GM18526 (cell line): ENCODE data around the gene UBE2L3.
"Not testable (repeated sequence)": the region's sequence is repeated elsewhere in the genome, so short reads cannot be mapped to it uniquely, and the experiment has no call there.

ENCODE experiments used
- POLR2A ChIP-seq: IDR thresholded peaks from 3 replicates; pipeline ENCODE4 v1.6.1; 2011; ENCODE audit not compliant: insufficient read length; ENCODE audit errors: extremely low read depth

Gene UBE2L3

DNA sequence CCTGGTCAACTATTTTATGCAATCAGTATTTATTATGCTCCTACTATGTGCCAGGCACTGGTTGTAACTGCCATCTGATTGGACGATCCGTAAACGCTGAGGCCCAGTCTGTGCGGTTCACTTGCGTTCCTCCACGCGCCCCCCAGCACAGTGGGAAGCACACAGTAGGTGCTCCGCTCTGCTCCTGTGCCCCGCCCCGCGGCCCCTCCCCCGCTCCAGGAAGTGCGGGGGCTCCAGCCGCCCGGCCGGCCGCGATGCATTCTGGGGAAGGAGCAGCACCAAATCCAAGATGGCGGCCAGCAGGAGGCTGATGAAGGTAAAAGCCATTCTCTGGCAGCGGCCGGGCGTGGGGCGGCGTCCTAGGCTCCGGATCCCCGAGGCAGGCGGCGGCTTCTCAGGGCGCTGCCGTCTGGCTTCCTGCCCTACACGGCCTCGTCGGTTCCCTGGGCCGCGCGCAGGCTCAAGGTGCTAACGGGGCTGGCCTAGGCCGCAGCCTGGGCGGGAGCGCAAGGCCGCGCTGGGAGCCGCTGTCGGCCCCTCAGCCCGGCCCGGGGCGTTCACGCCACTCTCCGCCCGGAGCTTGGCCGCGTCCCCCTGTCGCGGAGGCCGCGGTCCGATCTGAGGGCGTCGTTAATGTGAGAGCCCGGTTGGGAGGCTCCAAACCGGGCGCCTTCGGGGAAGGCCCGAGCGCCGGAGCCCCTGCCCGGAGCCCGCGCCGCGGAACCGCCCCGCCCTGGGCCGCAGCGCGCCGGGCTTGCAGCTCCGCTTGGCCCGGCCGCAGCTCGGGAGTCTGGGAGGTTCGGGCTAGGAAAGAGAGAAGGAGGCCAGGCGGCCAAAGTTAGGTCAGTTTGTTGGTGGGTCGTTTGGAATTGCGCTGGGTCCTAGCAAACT, at the start of gene UBE2L3:
Gene UBE2L3 (plus strand): TSS at position 259 of the 891 bp plus-strand sequence. CDS start 31 bp downstream, at position 290.
- peak; percentile 80 for TF ChIP-seq POLR2A

DNA sequence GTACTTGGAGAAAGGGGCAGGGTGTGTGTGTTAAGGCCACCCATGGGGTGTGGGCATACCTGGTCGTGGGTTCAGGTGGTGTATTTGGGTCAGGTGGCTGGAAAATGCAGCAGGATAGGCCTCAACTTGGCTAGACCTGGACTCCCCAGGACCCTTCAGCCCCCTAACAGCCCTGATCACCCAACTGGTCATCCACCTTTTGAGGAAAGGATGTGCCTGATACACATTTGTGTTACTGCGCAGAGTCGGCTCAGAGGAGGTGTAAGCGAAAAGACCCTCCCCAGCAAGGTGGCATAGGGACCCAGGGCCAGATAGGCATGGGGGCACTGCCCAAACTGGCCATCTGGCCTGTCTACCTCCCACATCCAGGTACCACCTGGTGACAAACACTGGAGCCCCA, 16.2 kb upstream of the UBE2L3 start, which contains the start of gene RIMBP3C:
Gene RIMBP3C (minus strand): TSS at position 101 of the 400 bp plus-strand sequence. CDS start 485 bp downstream, outside the sequence.
- not testable (repeated sequence) for TF ChIP-seq POLR2A

DNA sequence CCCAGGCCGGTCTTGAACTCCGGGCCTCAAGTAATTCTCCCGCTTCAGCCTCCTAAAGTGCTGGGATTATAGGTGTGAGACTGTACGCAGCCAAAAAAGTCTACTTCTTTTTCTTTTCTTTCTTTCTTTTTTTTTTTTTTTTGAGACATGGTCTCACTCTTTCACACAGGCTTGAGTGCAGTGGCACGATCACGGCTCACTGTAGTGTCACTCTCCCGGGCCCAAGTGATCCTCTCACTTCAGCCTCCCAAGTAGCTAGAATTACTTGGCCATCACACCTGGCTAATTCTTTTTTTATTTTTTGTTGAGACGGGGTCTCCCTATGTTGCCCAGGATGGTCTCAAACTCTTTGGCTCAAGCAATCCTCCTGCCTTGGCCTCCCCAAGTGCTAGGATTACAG, 3.6 kb upstream of the UBE2L3 start:
- TF ChIP-seq POLR2A: no peak

DNA sequence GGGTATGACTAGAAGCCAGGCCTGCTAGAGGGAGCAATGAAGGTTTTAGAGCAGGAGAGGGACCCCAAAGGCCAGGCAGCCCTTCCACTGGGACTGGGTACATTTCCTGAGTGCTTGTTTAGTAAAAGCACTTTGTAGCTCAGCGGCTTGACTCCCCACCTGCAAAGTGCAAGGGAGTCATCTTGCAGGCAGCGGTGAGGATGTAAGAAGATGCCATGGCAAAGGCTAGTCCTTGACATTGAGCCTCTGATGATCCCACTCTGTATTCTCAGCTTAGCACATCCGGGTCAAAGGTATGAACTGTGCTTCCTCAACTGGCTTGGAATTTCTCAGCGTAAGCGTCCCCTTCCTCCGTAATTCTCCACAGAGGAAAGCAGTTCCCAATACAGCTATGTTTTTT, 3.1 kb upstream of the UBE2L3 start:
- no peak for TF ChIP-seq POLR2A

DNA sequence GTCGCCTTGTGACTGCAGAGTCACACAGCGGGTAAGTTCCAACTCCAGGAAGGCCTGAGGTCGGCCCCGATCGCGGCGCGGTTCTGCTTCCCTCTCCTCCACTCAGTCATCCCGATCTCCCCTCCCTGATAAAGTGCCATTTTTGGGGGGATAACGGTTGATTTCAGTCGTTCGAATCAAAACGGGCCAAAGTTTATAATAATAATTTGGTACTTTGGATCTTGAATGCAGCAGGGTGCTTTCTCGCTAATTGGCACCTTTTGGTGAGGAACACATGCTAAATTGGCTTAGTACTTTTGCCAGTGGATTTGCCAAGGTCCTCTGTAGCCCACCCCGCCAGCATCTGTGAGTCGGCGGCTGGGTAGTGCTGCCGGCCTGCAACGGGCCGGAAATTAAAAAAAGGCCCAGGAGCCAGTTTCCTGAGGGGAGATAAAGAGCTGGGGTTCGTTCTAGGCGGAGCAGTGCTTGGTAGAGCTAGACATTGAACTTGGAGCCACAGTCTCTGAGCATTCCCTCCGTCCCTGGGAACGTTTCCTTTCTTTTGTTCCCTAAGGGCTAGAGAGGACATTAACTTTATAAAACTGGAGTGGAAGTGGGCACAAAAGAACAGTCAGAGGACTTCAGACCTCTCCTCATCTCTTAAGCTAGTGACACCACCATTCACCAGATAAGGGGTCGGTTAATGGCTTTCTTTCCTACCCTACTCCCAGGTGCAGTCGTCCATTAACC, 997 bp downstream of the UBE2L3 start:
- TF ChIP-seq POLR2A: no peak

DNA sequence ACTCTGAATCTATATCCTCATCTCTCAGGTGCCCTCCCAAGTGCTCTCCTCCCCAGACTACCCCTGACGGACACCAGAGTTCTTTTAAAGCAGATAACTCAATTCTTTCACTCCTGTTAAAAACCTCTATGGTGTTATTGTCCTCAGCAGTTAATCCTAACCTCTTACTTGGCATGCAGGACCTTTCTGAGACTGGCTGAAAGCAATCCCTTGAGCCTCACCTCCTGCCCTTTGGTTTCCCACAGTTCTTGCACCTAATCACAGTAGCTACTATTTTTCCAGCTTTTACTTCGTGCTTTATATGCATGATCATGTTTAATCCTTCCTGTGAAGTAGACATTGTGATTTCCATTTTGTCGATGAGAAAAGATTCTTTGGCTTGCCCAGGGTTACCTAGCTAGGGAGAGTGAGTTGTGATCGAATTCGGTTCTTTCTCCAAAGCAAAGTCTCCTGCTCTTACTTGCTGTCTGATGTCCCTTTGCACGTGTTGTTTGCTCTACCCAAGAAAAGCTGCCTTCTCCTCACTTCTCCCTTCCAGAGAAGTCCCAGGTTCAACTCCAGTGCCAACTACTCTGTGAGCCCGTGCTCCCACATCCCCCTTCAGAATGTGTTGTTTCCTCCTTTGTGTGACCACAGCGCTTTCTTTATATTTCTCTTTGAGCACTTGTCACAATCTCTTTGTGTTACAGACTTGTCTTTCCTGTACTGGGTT, 2.1 kb downstream of the UBE2L3 start:
- no peak for TF ChIP-seq POLR2A

DNA sequence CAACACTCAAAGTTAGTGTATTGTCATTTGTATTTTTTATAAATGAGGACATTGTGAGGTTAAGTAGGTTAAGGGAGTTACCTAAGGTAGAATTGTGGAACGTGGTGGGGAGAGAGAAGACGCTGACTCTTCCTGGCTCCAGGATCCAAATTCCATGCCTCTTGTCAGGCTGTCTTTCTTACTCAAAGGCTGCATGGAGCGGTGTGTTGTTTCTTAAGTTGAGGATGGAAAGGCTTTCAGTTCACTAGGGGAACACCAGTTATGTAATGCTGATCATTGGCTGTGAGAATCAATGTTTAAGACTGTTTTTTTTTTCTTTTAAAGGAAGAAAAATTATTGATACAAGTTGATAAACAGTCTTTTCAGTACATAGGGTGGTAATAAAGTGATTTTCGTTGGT, 2.9 kb downstream of the UBE2L3 start:
- no peak for TF ChIP-seq POLR2A

DNA sequence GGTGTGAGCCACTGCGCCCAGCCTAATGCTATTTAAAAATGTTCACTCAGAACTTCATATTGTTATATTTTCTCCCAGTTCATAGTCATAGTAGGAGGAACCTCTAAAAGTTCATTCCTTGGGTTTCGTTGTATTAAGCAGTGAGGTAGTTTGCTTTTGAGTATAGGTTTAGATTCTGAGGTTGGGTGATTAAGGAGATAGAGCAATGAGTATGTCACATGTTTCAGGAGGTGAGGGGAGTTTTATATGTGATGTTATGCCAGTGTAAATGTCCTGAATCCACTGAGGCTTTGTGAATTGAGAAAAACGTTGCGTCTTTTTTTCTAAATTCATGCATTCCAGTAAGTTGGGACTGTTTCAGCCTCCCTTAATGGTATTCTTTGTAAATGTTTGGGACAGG, 4.2 kb downstream of the UBE2L3 start:
- TF ChIP-seq POLR2A: no peak

DNA sequence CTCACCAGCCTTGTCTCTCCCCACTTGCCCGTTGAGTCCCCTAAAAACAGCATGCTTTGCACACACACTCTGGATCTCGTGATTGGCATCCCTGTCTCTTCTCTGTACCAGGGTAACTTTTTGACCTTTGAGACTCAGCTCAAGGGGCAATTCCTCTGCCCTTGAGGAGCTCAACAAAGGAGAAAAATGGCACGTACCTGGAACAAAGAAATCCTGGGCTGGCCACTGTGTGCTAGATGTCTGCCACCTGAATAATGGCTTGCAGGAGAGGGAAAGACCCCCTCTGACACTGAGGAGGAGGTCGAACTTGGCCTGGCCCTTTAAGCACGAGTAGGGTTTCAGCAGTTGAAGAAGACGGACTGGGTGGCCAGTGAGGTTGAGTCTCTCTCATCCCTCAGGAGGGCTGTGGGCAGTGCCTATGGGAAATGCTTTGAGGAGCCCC, 5.8 kb downstream of the UBE2L3 start:
- no peak for TF ChIP-seq POLR2A

DNA sequence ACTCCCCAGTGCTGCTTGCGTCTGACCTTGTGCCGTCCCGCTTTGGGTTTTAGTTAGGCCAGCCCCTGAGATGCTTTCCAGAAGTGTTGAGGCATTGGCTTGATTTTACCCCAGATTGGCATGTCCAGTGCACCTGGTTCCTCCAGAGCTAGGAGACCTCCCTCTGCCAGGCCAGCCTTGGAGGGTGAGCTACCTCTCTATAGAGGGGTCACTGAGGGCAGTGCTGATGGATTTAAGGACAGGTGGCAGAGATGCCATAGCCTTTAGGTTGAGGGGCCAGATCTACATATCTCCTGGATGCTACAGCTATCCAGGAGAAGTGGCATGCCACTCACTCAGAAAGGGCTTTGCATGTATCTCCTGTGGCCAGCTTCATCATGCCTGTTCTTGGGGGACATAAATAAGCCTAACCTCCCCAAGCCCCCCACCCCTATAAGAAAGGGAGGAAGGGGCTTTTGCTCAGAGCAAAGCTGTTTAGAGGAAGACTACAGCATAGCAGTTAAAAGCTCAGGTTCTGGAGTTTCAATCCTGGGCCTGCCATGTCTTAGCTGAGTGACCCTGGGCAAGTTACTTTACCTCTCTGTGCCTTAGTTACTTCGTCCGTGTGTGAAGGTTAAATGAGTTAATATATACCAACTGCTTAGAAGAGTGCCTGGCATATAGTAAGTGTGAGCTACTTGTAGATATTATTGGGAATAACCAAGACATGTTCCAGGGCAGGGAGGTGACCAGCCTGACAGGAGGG, 6.4 kb downstream of the UBE2L3 start:
- no peak for TF ChIP-seq POLR2A

DNA sequence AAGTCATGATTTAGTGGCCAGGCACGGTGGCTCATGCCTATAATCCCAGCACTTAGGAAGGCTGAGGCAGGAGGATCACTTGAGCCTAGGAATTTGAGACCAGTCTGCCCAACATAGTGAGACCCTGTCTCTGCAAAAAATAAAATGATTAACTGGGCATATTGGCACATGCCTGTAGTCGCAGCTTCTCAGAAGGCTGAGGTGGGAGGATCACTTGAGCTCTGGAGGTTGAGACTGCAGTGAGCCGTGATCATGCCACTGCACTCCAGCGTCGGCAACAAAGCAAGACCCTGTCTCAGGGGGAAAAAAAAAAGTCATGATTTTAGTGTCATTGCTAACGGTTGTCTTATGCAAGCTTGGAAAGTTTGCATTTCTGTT, 11.9 kb downstream of the UBE2L3 start:
- TF ChIP-seq POLR2A: no peak

DNA sequence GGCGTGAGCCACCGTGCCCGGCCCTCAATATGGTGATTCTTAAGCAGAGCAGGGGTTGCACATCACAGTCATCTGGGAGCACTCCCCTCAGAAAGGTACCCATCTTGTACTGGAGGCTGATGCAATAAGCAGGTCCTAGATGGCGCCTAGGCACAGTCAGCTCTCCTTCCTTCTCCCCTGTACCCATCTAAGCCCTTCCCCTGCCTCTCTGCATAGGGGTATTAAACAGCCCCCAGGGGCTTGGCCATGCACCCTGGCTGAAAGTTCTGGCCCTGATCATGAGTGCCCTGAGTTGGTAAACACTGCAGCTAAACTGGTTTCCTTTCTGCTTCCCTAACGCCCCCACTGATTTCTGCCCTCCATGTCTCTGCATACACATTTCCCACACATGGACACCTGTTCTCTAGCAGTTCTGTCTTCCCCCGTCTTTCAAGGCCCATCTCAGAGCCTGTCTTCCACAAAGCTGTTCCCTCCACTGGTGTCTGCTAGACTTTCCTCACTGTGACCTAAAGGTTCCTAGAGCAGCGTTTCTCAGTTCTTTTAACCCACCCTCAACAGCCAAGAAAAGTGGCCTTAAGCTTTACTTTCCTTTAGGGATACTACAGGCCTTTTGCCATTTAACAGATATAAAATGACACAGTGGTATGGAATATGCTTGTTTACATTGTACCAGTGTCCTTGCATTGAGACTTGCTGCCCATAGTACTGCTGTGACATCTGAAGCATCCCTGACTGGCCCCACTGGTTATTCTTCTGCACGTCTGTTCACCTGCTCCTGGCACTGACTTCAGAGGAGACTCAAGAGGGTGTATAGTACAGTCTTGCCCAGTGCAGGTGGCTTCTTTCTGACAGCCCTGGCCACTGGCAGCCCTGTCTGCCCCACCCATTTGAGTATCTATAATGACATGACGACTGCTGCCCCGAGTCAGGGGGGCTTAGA, 15.6 kb downstream of the UBE2L3 start:
- TF ChIP-seq POLR2A: no peak

DNA sequence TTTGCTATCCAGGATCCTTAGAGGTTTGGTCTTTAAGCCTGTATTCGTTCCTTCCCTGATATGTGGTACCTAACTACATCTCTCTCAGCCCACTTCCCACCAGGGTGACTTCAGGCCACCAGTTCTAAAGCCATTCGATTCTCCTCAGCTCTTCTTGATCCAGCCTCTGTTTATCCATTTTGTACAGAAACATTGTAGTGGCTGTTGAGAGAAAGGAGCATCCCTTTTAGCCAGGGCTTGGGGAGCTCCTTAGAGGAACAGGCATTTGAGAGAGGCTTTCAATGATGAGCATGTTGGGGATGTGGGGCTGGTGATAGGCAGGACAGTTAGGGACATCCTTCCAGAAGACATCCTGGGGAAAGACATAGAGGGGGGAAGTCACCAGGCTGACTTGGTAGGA, 17.9 kb downstream of the UBE2L3 start:
- no peak for TF ChIP-seq POLR2A

DNA sequence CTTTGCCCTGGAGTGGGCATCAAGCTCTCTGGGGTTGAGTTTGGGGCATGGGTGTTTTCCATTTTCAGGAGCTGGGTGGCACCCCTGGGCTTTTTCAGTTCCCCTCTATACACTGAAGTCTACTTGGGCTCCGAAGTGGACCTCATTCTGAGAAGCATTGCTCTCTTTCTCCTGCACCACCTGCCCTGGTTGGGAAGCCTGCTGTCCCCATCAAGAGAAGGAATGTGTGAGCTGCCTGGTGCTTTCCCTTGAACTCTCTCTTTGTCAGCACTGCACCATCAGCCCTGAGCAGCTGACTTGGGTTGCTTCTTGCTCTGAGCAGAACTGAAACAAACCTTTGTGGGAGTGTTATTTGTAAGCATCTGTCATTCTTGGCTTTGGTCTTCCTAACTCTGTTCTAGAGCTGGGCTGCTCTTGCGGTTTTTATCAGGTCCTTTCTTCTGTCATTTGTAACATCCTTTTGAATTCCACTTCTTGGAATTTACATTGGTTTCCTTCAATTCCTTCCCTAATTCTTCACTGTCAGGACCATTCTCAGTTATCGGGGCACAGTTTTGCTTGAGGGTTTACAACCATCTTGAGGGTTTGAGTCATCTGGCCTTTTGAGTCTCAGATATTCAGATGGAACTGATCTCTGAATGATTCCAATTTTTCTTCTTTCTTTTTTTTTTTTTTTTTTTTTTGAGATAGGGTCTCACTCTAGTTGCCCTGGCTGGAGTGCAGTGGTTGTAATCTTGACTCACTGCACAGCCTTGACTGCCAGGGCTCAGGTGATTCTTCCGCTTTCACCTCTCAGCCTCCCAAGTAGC, 20.5 kb downstream of the UBE2L3 start:
- no peak for TF ChIP-seq POLR2A
